HG03432 (cell line): ENCODE data around the gene DERL2.

ENCODE experiments used
- ATAC-seq: cut with Tn5 transposase; IDR thresholded peaks from one replicate; pipeline ENCODE4 v1.9.1; 2021; ENCODE audit warnings: mild to moderate bottlenecking, moderate library complexity; ENCODE audit not compliant: unreplicated experiment

DERL2 gene

GRCh38 chr17:5485270-5486205, at the start of gene DERL2:
TSS of gene DERL2 (minus strand) at chr17:5486178. CDS start at chr17:5486161, 17 bp downstream.
- peak; percentile 32 for ATAC-seq

- no peak for ATAC-seq
Measured at GRCh38 chr17:5535436-5535835, 49.5 kb upstream of the DERL2 start.

- no peak for ATAC-seq
Measured at GRCh38 chr17:5533486-5534315, 47.7 kb upstream of the DERL2 start.

DNA sequence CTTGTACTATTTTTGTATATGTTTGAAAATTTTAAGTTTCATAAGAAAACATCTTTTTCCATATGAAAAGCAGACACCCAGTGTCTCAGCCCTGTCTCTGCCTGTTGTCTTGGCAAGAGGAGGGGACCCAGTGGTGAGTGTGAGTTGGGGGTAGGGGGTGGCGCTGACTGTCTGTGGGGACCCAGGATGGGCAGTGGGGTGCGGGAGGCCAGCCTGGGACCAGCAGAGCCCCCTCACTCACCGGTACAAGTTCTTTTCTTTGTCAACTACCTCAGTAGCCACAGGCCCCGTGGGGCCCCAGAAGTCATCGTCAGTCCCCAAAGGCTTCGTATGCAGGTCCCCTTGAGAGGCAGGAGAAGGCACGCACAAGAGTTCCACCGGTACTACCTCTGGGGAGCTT, 46.6 kb upstream of the DERL2 start:
- ATAC-seq: no peak

- ATAC-seq: no peak
Measured at GRCh38 chr17:5531085-5531418, 45.1 kb upstream of the DERL2 start.

DNA sequence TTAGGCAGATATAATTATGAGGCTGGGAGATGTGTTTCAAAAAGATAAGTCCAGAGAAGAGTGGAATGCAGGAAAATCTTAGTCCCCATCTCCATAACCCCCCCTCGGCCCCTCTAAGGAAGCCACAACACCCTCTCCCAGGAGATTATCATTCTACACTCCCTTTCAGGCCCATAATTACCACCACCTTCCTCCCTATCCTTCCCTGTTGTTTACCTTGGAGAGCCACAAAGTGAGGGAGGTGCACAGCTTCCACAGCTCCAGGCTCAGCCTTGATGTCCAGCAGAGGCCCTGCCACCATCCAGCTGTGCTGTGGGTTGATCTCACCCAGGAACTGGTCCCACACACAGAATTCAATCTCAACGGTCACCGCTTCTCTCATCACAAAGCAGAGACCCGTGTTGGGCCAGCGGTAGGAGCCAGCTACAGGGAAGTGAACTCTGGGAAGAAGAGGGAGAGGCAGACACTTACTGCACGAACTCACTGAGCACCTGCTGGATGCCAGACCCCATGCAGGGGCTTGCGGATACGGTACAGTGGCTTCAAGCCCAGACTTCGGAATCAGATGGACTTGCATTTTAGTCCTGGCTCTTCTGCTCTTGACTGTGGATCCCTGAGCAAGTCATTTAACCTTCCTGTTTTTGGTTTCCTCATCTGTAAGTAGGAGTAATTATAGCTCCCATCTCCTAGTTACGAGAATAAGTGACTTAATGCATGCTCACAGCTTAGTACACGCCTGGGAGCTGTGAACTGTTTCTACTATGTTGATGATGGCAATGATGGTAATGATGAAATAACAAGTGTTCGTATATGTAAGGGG, 44.5 kb upstream of the DERL2 start:
- no peak for ATAC-seq

GRCh38 chr17:5527601-5528250, 41.7 kb upstream of the DERL2 start:
- no peak for ATAC-seq

- ATAC-seq: peak; percentile 43
Measured at GRCh38 chr17:5526821-5527598, 41.0 kb upstream of the DERL2 start.

GRCh38 chr17:5523249-5523648, 37.3 kb upstream of the DERL2 start:
- ATAC-seq: no peak

- no peak for ATAC-seq
Measured at GRCh38 chr17:5522476-5522875, 36.5 kb upstream of the DERL2 start.

DNA sequence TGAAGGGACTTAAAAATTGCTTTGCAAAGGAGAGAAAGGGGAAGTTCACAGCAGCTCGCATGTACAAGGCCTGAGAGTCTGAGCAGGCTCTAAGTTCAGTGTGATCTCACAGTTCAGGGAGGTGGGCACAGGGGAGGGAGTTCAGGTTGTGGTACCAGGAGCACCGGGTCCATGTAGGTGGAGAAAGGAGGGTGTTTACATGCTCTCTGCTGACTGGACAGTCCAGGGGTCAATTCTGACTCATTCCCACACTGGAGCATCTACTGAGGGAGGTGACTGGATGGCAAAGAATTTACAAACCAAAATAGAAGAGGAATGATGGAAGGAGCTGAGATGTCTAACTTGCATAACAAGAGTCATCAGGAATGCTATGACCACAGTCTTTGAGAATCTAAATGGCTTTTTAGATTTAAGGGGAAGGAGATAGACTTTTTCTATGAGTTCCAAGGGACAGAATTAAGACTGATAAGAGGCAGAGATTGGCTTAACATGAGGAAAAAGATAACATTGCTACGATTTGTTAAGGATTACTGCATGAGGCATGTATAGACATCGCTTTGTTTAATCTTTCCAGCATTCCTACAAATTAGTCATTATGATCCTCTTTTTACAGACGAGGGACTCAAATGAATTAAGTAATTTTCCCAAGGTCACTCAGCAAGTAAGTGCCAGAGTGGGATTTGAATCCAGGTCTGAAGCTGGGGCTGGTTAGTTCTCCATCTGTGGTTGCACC, 30.2 kb upstream of the DERL2 start:
- ATAC-seq: no peak

DNA sequence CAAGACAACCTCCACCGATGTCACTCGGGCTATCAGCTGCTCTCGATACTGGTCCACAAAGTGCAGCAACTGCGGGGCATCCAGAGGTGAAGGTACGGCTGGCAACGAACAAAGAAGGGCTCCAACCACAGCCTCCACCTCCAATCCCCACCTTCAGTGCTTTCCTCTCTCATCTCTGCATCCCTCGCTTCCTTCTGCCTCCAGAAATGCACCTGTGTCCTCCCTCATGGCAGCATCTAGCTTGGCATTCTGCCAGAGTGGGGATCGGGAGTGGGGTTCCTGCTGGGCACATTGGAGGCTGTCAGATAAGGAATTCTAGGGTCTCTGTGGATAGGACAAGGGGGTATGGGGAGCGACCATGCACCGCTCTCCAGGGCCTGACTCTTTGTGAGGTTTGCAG, 29.0 kb upstream of the DERL2 start:
- ATAC-seq: no peak

DNA sequence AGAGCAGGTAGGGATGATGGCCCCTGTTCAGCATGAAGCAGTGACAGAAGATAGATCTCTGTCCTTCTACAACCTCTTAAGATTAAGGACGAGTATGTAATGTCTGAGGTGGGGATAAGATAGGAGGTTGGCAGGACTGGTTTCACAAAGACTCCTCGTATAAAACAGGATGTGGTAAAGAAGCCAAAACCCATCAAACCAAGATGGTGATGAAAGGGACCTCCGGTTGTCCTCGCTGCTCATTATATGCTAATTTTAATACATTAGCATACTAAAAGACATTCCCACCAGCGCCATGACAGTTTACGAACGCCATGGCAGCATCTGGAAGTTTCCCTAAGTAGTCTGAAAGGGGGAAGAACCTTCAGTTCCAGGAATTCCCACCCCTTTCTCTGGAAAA, 27.6 kb upstream of the DERL2 start:
- ATAC-seq: no peak

GRCh38 chr17:5511401-5512225, 25.6 kb upstream of the DERL2 start:
- no peak for ATAC-seq

GRCh38 chr17:5510771-5511170, 24.8 kb upstream of the DERL2 start:
- no peak for ATAC-seq

DNA sequence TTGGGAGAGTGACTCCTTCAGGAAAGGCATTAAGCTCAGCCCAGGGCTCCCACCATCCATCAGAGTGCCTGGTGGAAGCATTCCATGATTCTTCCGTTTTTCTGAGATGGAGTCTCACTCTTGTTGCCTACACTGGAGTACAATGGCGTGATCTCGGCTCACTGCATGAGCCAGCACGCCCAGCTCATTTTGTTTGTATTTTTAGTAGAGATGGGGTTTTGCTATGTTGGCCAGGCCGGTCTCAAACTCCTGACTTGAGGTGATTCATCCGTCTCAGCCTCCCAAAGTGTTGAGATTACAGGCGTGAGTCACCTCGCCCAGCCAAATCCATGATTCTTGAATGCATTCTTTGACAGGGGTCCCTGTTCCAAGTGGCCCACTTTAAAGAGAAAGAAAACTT, 23.5 kb upstream of the DERL2 start:
- no peak for ATAC-seq

GRCh38 chr17:5508810-5509209, 22.8 kb upstream of the DERL2 start:
- ATAC-seq: no peak

DNA sequence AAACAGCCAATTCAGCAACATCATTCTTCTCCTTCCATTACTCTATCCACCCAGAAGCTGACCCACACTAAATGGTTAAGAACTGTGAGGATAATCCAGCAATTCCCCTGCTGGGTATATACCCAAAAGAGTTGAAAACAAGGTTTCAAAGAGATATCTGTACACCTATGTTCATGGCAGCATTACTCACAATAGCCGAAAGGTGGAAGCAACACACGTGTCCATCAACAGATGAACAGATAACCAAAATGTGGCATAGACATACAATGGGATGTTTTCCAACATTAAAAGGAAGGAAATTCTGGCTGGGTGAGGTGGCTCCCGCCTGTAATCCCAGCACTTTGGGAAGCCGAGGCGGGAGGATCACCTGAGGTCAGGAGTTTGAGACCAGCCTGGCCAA, 20.3 kb upstream of the DERL2 start:
- no peak for ATAC-seq
